H1 (cell line): ENCODE results near the gene KNDC1. TPM values are rescaled to one million over a fixed set of nuclear protein-coding genes. Genes with fewer than 3 reads are reported as not detected.

Experiments used
- CTCF ChIA-PET: fragments of 300-600 bp; sonication (Branson Sonifier 250); formaldehyde crosslinking; loops from one replicate; lab custom pipeline; 2021; ENCODE audit not compliant: partially characterized antibody; lab: Charles Lee
- POLR2A ChIA-PET: fragments of 300-600 bp; sonication (Branson Sonifier 250); formaldehyde crosslinking; loops from one replicate; lab custom pipeline; 2021; ENCODE audit warnings: inconsistent platforms; ENCODE audit not compliant: partially characterized antibody; lab: Charles Lee
- DNase-seq, 2 experiments: peaks; one replicate each; pipeline versions ENCODE4 v3.0.0 to v3.0.0-alpha.2; 2010 to 2022; ENCODE audit warnings: low spot score in 2 of 2, low read depth in 1 of 2, mixed read lengths in 1 of 2
- FAIRE-seq: peaks from 2 replicates; lab custom pipeline; 2011; peaks lifted over from hg19 to GRCh38; lab: Jason Lieb, UNC
- H2AFZ ChIP-seq: 2 replicates; pipeline ENCODE4 v1.8.1; 2012; ENCODE audit warnings: low read length, inconsistent platforms
- H2AK5ac ChIP-seq: 2 replicates; pipeline ENCODE4 v1.6.1; 2013; ENCODE audit warnings: low read depth, low read length
- H2BK120ac ChIP-seq: replicated peaks from 2 replicates; pipeline ENCODE3; 2013; ENCODE audit warnings: low read depth, low read length, inconsistent platforms
- H2BK12ac ChIP-seq: 2 replicates; pipeline ENCODE4 v1.6.1; 2013; ENCODE audit warnings: low read depth, low read length
- H2BK15ac ChIP-seq: 2 replicates; pipeline ENCODE4 v1.6.1; 2013; ENCODE audit warnings: low read length
- H2BK20ac ChIP-seq: 2 replicates; pipeline ENCODE4 v1.6.1; 2013; ENCODE audit warnings: low read length
- H2BK5ac ChIP-seq: 2 replicates; pipeline ENCODE4 v1.6.1; 2013; ENCODE audit warnings: low read depth, low read length
- H3K14ac ChIP-seq: 2 replicates; pipeline ENCODE4 v1.6.1; 2013; ENCODE audit warnings: inconsistent platforms; ENCODE audit not compliant: insufficient read length
- H3K18ac ChIP-seq: 2 replicates; pipeline ENCODE4 v1.6.1; 2013; ENCODE audit warnings: low read length; ENCODE audit errors: extremely low read depth
- H3K23ac ChIP-seq: 2 replicates; pipeline ENCODE4 v1.6.1; 2013; ENCODE audit warnings: inconsistent platforms; ENCODE audit not compliant: insufficient read length
- H3K23me2 ChIP-seq: 2 replicates; pipeline ENCODE4 v1.6.1; 2013; ENCODE audit warnings: low read depth, low read length
- H3K27ac ChIP-seq: 2 replicates; pipeline ENCODE4 v1.6.1; 2011; ENCODE audit warnings: low read depth, low read length, inconsistent platforms
- H3K27me3 ChIP-seq, 4 experiments: replicated peaks in 1 of 4; 1 replicate in 1 of 4; 2 replicates in 3 of 4; pipeline versions ENCODE4 v1.6.1 to v1.8.1; 2011 to 2013; ENCODE audit warnings: low read length in 3 of 4, mild to moderate bottlenecking in 3 of 4, inconsistent platforms in 2 of 4, mixed read lengths in 2 of 4, moderate library complexity in 1 of 4; ENCODE audit not compliant: control insufficient read depth in 3 of 4, insufficient read depth in 3 of 4; ENCODE audit errors: extremely low read depth in 1 of 4
- H3K36me3 ChIP-seq, 4 experiments: 2 replicates each; pipeline versions ENCODE4 v1.6.1 to v1.8.1; 2011 to 2013; ENCODE audit warnings: mild to moderate bottlenecking in 4 of 4, low read length in 3 of 4, moderate library complexity in 2 of 4, control low read depth in 1 of 4, inconsistent platforms in 1 of 4; ENCODE audit not compliant: insufficient read depth in 4 of 4, control insufficient read depth in 2 of 4
- H3K4ac ChIP-seq: replicated peaks from 2 replicates; pipeline ENCODE3; 2013; ENCODE audit warnings: low read length, low read depth, mixed read lengths, inconsistent platforms; ENCODE audit not compliant: insufficient read length
- H3K4me1 ChIP-seq, 4 experiments: replicated peaks in 1 of 4; 1 replicate in 1 of 4; 2 replicates in 3 of 4; pipeline versions ENCODE4 v1.6.1 to v1.8.1; 2011 to 2013; ENCODE audit warnings: low read length in 3 of 4, inconsistent platforms in 2 of 4, mixed read lengths in 1 of 4; ENCODE audit not compliant: insufficient read depth in 4 of 4, control insufficient read depth in 3 of 4
- H3K4me2 ChIP-seq, 2 experiments: 2 replicates each; pipeline versions ENCODE4 v1.6.1 to v1.8.1; 2011 to 2013; ENCODE audit warnings: low read depth in 2 of 2, low read length in 2 of 2, control low read depth in 1 of 2, inconsistent platforms in 1 of 2, mild to moderate bottlenecking in 1 of 2; ENCODE audit not compliant: insufficient read depth in 1 of 2
- H3K4me3 ChIP-seq, 4 experiments: fragments of 200-600, 300-600 bp in 1 of 4; sonication (generic), shearing (Covaris generic), sonication (Bioruptor Twin) in 1 of 4; 2 replicates each; pipeline versions ENCODE4 v1.5.1 to v1.8.1; 2011 to 2016; ENCODE audit warnings: low read length in 4 of 4, low read depth in 3 of 4, control low read depth in 2 of 4, inconsistent platforms in 2 of 4, mild to moderate bottlenecking in 2 of 4, mixed read lengths in 1 of 4, moderate library complexity in 1 of 4; ENCODE audit not compliant: insufficient read depth in 2 of 4; ENCODE audit errors: extremely low read depth in 1 of 4
- H3K56ac ChIP-seq: replicated peaks from 2 replicates; pipeline ENCODE3; 2013; ENCODE audit warnings: low read depth, mild to moderate bottlenecking, mixed read lengths, low read length, inconsistent platforms; ENCODE audit not compliant: insufficient read length
- H3K79me1 ChIP-seq: 2 replicates; pipeline ENCODE4 v1.6.1; 2013; ENCODE audit warnings: low read depth, low read length, control low read depth
- H3K79me2 ChIP-seq, 2 experiments: 2 replicates each; pipeline versions ENCODE4 v1.6.1 to v1.8.1; 2012 to 2013; ENCODE audit warnings: low read length in 2 of 2, mild to moderate bottlenecking in 2 of 2, inconsistent platforms in 1 of 2; ENCODE audit not compliant: insufficient read depth in 2 of 2, control insufficient read depth in 1 of 2
- H3K9ac ChIP-seq, 4 experiments: replicated peaks in 1 of 4; 1 replicate in 1 of 4; 2 replicates in 3 of 4; pipeline versions ENCODE4 v1.6.1 to v1.8.1; 2011 to 2013; ENCODE audit warnings: low read depth in 3 of 4, low read length in 3 of 4, control low read depth in 2 of 4, mild to moderate bottlenecking in 2 of 4, moderate library complexity in 2 of 4, inconsistent platforms in 1 of 4; ENCODE audit errors: extremely low read depth in 1 of 4
- H3K9me3 ChIP-seq, 2 experiments: 2 replicates each; pipeline versions ENCODE4 v1.6.1 to v1.8.1; 2012 to 2013; ENCODE audit warnings: mild to moderate bottlenecking in 2 of 2, moderate library complexity in 2 of 2, control low read depth in 1 of 2, inconsistent platforms in 1 of 2, low read depth in 1 of 2, low read length in 1 of 2, mixed read lengths in 1 of 2; ENCODE audit not compliant: insufficient read depth in 2 of 2
- H4K20me1 ChIP-seq, 2 experiments: replicated peaks in 1 of 2; 2 replicates each; pipeline versions ENCODE3 to v1.8.1; 2011 to 2013; ENCODE audit warnings: inconsistent platforms in 2 of 2, low read length in 2 of 2, mild to moderate bottlenecking in 1 of 2; ENCODE audit not compliant: insufficient read depth in 2 of 2, control insufficient read depth in 1 of 2
- H4K5ac ChIP-seq: 2 replicates; pipeline ENCODE4 v1.6.1; 2013; ENCODE audit warnings: low read length, low read depth, mixed read lengths, inconsistent platforms; ENCODE audit not compliant: insufficient read length
- H4K8ac ChIP-seq: 2 replicates; pipeline ENCODE4 v1.8.0; 2013; ENCODE audit warnings: mild to moderate bottlenecking, moderate library complexity, low read length, inconsistent platforms; ENCODE audit not compliant: insufficient read depth; ENCODE audit errors: extremely low read depth
- H4K91ac ChIP-seq: replicated peaks from 2 replicates; pipeline ENCODE3; 2013; ENCODE audit warnings: low read length, mixed read lengths, inconsistent platforms; ENCODE audit not compliant: insufficient read length
- EP300 ChIP-seq, 2 experiments: IDR thresholded peaks; 1 replicate in 1 of 2; 2 replicates in 1 of 2; pipeline ENCODE4 v1.6.1; 2011 to 2012; ENCODE audit warnings: low read depth in 2 of 2, low read length in 2 of 2, mild to moderate bottlenecking in 2 of 2, borderline replicate concordance in 1 of 2, inconsistent platforms in 1 of 2, moderate library complexity in 1 of 2
- GTF2F1 ChIP-seq: IDR thresholded peaks from 2 replicates; pipeline ENCODE4 v1.6.1; 2012; ENCODE audit warnings: low read depth, low read length, improper control_type of control experiment, borderline replicate concordance
- RAD21 ChIP-seq, 2 experiments: IDR thresholded peaks in 1 of 2; conservative IDR thresholded peaks in 1 of 2; 2 replicates each; pipeline ENCODE4 v1.6.1; 2011; ENCODE audit warnings: low read depth in 2 of 2, low read length in 2 of 2, improper control_type of control experiment in 1 of 2, inconsistent platforms in 1 of 2, mild to moderate bottlenecking in 1 of 2, moderate library complexity in 1 of 2
- WGBS, 2 experiments: shearing (Covaris generic) in 1 of 2; methylation state at CpG; one replicate each; pipeline versions ENCODE4 v1.1.6 to v1.1.7; 2013 to 2015; ENCODE audit warnings: low lambda C conversion rate in 2 of 2, mixed read lengths in 2 of 2, inconsistent platforms in 1 of 2, low coverage in 1 of 2, missing lambda C conversion rate in 1 of 2; ENCODE audit not compliant: insufficient replicate concordance in 2 of 2, insufficient coverage in 1 of 2, insufficient read length in 1 of 2; ENCODE audit errors: extremely low coverage in 1 of 2, missing lambda C conversion rate in 1 of 2; 5-methylcytosine and 5-hydroxymethylcytosine counted together
- polyA plus RNA-seq, 7 experiments: library from polyadenylated mRNA; depleted of rRNA in 3 of 7; stranded (reverse) in 5 of 7; unstranded in 2 of 7; fragments of >200 nt in 5 of 7; fragments of 200-250 nt in 2 of 7; gene quantifications; 1 replicate in 5 of 7; 2 replicates in 1 of 7; 4 replicates in 1 of 7; pipeline versions ENCODE4 v1.2.1 to v1.2.3, GENCODE V29; 2011 to 2013; ENCODE audit warnings: missing spikeins in 2 of 7, mixed read lengths in 2 of 7
- total RNA-seq: library from RNA; stranded (reverse); fragmentation: NEBNext Ultra II Directional; extraction: Animal tissue kit (Norgen Biotek cat#: 25700); gene quantifications from 2 replicates; pipeline ENCODE4 v1.2.1, GENCODE V29; 2021

KNDC1 gene
- total and polyA plus RNA-seq, 2 of the 8 experiments (the other 6 are each of a cell fraction or from before 2014, with no cell fraction given), result 7.5 to 16.7 TPM

GRCh38 chr10:133128126-133129070 lies 31.6 kb upstream of the KNDC1 start:
- H3K36me3 ChIP-seq, result no peaks in the 10 kb centered on the region
- no peaks in the 10 kb centered on the region for H3K27me3 ChIP-seq
- H3K79me2 ChIP-seq, result no peaks in the 10 kb centered on the region
- WGBS, 2 experiments, result 95% methylated on average over 80 of the region's 83 CpGs; no CpG with 5 or more reads in 1 of the 2 experiments
- CTCF ChIA-PET, result interaction anchor here (0.8 to 1.7 kb wide), 6 partner anchors 15 to 224 kb away, joined by 3 to 6 read pairs (median 4); no protein-coding TSS in a partner anchor
- no peak overlapping the region for H3K4me3 ChIP-seq
- peaks cover 0 to 8% of the 10 kb centered on the region in 2 experiments for H4K20me1 ChIP-seq
- H2BK20ac ChIP-seq, result no peak overlapping the region
- 0 out of 2 replicates have a peak, but pooled peaks cover 4% of the 10 kb centered on the region for H3K23me2 ChIP-seq
- peaks cover 0 to 3% (median 0%) of the 10 kb centered on the region in 4 experiments; a peak in 2 of 7 replicates for H3K4me1 ChIP-seq
- peak overlapping the region; percentile 39; the same call in 1 of the 2 replicates for H2AK5ac ChIP-seq
- H4K91ac ChIP-seq, result no peak overlapping the region
- no peak overlapping the region for H2BK12ac ChIP-seq
- H3K56ac ChIP-seq, result peak overlapping the region; percentile 6
- POLR2A ChIA-PET, result no interaction called here
- no peak overlapping the region for H4K5ac ChIP-seq
- no peak overlapping the region; the same call in 1 of the 2 replicates for H4K8ac ChIP-seq
- no peak overlapping the region for H3K9ac ChIP-seq
- no peak overlapping the region for H3K27ac ChIP-seq
- no peak overlapping the region for H3K4me2 ChIP-seq
- no peak overlapping the region for H2AFZ ChIP-seq
- no peak overlapping the region for H2BK15ac ChIP-seq
- no peak overlapping the region for H3K4ac ChIP-seq
- H2BK5ac ChIP-seq, result no peak overlapping the region
- no peaks in the 10 kb centered on the region for H3K79me1 ChIP-seq
- DNase-seq, result peak in 1 of 2 experiments; percentile 51
- no peak overlapping the region for H3K14ac ChIP-seq
- H3K18ac ChIP-seq, result no peak overlapping the region
- TF ChIP-seq EP300 (IDR thresholded peaks at IDR 0.05; ENCODE audit: borderline replicate concordance in 1 of 2, low read depth in 2 of 2, low read length in 2 of 2) (no peak), GTF2F1 (no peak), RAD21 (IDR thresholded peaks at IDR 0.05 in 1 of 2, conservative IDR thresholded peaks at IDR 0.05 in 1 of 2; ENCODE audit: low read depth in 2 of 2, low read length in 2 of 2) (0 out of 4 replicates have a peak, but pooled peaks of 1 of the 2 experiments have one; percentile 1)
- H3K23ac ChIP-seq, result no peak overlapping the region
- peaks cover 0 to 5% of the 10 kb centered on the region in 2 experiments; a peak in 1 of 4 replicates for H3K9me3 ChIP-seq
- H2BK120ac ChIP-seq, result no peak overlapping the region
- no peak for FAIRE-seq
